GM19239 (cell line): ENCODE data around the gene SPINK1.
"Not testable (repeated sequence)": the region's sequence is repeated elsewhere in the genome, so short reads cannot be mapped to it uniquely, and the experiment has no call there.

Experiments
- DNase-seq: peaks from one replicate; pipeline ENCODE4 v3.0.0; 2011; ENCODE audit warnings: low spot score; ENCODE audit not compliant: insufficient read length
- FAIRE-seq: peaks from 2 replicates; lab custom pipeline; 2011; peaks lifted over from hg19 to GRCh38; lab: Jason Lieb, UNC

SPINK1 gene

DNA sequence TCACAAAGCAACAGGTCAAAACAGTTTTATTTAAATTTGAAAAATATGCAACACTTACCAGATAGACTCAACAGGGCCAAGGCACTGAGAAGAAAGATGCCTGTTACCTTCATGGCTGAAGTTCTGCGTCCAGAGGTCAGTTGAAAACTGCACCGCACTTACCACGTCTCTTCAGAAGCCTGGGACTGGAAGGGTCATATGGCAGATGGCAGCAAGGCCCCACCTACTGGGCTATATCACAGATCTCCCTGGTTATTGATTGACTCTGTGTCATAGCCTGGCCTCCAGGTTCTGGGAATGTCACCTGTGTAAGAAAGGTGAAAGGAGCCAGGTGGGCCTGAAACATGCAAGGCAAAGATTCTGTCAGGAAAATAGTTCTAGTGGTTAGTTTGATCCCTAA, at the start of gene SPINK1:
TSS of gene SPINK1 (minus strand) at position 207 of the 400 bp plus-strand sequence. CDS start at position 113, 94 bp downstream.
- no peak for DNase-seq
- no peak for FAIRE-seq

- no peak for DNase-seq
- no peak for FAIRE-seq
Observed at GRCh38 chr5:147880487-147880886, 49.0 kb upstream of the SPINK1 start.

GRCh38 chr5:147879784-147880183, 48.3 kb upstream of the SPINK1 start:
- FAIRE-seq: no peak
- DNase-seq: no peak

DNA sequence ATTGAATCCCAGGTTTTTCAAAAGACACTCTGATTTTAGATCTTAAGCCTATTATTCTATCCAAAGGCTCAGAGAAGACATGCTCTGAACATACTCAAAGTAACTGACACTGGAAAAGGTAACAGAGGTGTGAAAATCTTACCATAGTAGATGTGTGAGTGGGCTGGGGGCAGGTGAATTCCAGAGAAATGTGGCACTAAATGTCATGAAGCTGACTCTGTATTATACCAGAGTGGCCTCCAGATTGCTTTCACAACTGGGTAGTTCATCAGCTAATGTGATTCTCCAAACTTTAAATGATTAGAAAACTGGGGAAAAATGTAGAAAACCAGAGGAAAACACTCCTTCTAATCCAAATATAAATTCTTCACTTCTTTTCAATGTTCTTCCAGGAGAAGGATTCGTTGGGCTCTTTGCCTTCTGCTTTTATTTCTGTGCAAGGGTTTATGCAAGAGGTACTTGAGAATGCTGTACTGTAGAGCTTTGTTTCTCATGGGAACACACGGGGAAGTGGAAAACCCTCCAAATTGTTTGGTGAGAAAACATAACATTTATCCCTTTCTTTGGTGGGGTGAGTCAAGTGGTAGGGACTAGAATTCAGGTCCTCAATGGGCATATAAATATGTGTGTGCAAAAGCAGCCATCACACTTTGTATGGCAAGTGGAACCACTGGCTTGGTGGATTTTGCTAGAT, 46.7 kb upstream of the SPINK1 start, which contains the start of gene SCGB3A2:
TSS of gene SCGB3A2 (plus strand) at position 646 of the 694 bp plus-strand sequence. CDS start 93 bp downstream, outside the sequence.
- DNase-seq (no peak), FAIRE-seq (no peak)

GRCh38 chr5:147876626-147877025, 45.2 kb upstream of the SPINK1 start:
- FAIRE-seq: no peak

GRCh38 chr5:147876141-147876540, 44.7 kb upstream of the SPINK1 start:
- DNase-seq (no peak), FAIRE-seq (no peak)

More at GRCh38 chr5:147876626-147877025, 45.2 kb upstream of the SPINK1 start:
- no peak for DNase-seq

DNA sequence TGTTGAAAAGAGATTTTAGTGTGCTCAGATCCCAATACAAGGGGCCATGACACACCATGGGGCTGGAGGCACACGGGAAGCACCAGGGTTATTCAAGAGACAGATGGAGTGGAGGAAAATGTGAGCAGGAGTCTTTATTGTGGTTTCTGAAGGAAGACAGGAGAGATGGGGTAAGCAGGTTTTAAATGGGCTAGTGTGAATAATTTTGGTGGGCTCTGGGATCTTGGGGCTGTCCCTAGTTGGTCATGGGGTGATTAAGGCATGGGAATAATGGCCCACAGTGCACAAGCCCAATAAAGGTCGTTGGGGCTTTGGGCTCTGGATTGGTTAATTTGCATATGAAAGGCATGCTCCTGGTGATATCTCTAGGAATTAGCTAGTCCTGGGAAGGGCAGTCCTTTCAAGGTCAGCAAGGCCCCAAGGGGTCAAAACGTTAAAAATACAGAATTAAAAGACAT, 43.5 kb upstream of the SPINK1 start:
- FAIRE-seq: no peak
- no peak for DNase-seq

DNA sequence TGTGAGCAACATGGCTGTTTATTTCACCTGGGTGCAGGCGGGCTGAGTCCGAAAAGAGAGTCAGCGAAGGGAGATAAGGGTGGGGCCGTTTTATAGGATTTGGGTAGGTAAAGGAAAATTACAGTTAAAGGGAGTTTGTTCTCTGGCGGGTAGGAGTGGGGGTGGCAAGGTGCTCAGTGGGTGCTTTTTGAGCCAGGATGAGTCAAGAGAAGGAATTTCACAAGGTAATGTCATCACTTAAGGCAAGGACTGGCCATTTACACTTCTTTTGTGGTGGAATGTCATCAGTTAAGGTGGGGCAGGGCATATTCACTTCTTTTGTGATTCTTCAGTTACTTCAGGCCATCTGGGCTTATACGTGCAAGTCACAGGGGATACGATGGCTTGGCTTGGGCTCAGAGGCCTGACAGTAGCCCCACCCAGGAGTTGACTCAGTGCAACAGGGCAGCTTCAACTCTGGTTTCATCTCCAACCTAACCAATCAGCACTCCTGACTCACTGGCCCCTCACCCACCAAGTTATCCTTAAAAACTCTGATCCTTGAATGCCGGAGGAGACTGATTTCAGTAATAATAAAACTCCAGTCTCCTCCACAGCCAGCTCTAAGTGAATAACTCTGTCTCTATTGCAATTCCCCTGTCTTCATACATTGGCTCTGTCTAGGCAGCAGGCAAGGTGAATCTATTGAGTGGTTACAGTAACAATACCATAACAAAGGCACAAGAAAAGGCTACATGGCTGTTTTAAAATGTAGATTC, 42.8 kb upstream of the SPINK1 start:
- not testable (repeated sequence) for DNase-seq, FAIRE-seq

GRCh38 chr5:147872744-147873435, 41.4 kb upstream of the SPINK1 start:
- FAIRE-seq, DNase-seq: not testable (repeated sequence)

DNA sequence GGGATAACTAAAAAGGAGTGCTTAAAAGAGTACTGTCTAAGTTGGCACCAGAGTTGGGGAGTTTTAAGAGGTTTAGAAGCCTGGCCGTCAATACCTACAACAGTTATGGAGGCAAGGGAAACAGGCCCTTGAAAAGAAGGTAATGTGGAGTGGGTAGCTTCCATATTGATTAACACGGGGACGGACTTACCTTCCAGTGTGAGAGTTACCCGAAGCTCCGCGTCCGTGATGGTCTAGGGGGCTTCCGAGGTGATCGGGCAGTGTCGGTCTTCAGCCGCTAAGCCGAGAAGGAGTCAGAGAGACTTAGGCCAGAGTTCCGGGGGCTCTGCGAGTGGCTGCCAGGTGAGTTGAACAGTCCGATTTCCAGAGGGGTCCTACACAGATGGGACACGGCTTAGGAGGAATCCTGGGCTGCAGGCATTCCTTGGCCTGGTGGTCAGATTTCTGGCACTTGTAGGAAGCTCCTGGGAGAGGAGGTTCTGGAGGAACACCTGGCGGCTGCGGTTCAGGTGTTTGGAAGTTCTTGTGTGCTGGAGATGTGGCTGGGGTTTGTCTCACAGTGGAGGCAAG, 40.6 kb upstream of the SPINK1 start:
- FAIRE-seq, DNase-seq: not testable (repeated sequence)

- DNase-seq, FAIRE-seq: not testable (repeated sequence)
Observed at GRCh38 chr5:147869892-147870291, 38.4 kb upstream of the SPINK1 start.

GRCh38 chr5:147869112-147869511, 37.6 kb upstream of the SPINK1 start:
- no peak for DNase-seq
- no peak for FAIRE-seq

GRCh38 chr5:147863454-147864158, 32.1 kb upstream of the SPINK1 start:
- DNase-seq: no peak

DNA sequence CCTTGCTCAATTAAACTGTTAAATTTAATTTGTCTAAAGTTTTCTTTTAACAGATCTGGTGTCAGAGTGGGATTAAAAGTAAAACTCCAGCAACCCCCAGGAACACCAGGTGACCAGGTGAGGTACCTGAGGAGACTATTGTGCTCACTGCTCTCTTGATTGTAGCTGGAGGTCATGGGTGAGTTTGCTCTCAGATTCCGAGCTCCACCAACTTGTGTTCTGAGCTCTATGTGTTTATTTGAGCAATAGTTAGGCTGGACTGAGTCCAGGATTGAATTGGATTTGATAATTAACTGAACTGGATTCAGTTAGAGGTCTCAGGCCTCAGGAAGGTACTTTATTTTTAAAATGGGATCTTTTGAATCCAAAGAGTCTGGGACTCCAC, 29.2 kb upstream of the SPINK1 start:
- DNase-seq: no peak
- no peak for FAIRE-seq

More at GRCh38 chr5:147863454-147864158, 32.1 kb upstream of the SPINK1 start:
- no peak for FAIRE-seq

- no peak for FAIRE-seq
- no peak for DNase-seq
Observed at GRCh38 chr5:147859962-147860640, 28.6 kb upstream of the SPINK1 start.

GRCh38 chr5:147858565-147858964, 27.1 kb upstream of the SPINK1 start:
- DNase-seq: no peak
- FAIRE-seq: no peak

GRCh38 chr5:147857302-147858129, 26.0 kb upstream of the SPINK1 start:
- DNase-seq (peak; percentile 5), FAIRE-seq (peak; percentile 85)

DNA sequence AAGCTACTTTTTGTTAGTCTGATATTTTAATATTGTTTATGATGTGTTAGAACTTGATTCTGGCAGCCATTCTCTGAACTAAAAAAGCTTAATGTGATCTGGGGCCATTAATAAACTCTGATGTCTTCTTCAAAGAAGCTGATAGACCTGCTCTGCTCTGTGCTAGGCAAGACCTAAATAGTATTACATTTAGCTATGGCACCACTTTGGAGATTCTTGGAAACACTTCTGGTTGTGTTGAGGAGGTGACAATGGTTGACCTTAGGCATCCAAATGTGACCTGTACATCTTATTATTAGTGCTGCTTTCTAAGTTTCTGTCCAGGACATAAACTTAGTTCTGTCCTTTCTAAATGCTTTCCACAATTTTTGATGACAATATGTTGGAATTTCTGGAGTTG, 25.3 kb upstream of the SPINK1 start:
- FAIRE-seq (no peak), DNase-seq (no peak)
